DOHH2 (cell line): ENCODE results near the gene TCERG1L.

Experiments
- CTCF ChIP-seq: fragments of 200-600 bp; sonication (generic); IDR thresholded peaks from one replicate; pipeline ENCODE4 v1.5.1; 2014; ENCODE audit warnings: antibody characterized with exemption, mild to moderate bottlenecking, low read depth, low read length; ENCODE audit not compliant: poor library complexity, severe bottlenecking
- EZH2phosphoT487 ChIP-seq: fragments of 200-600 bp; sonication (generic); IDR thresholded peaks from 2 replicates; pipeline ENCODE4 v1.6.1; 2017; ENCODE audit warnings: borderline replicate concordance, mild to moderate bottlenecking, antibody characterized with exemption, low read length, moderate library complexity, mixed read lengths

- TF ChIP-seq CTCF (no peak), EZH2phosphoT487 (no peak)
Observed at GRCh38 chr10:131062621-131063260, 248.8 kb downstream of the TCERG1L start.
